Mesendoderm (in vitro differentiated cells): ENCODE results near the gene FGF1.

Source experiments
- DNase-seq: peaks from one replicate; pipeline ENCODE4 v3.0.0; 2013
- H2AK5ac ChIP-seq: 2 replicates; pipeline ENCODE4 v1.6.1; 2013; ENCODE audit warnings: low read length, inconsistent platforms
- H2BK120ac ChIP-seq: 2 replicates; pipeline ENCODE4 v1.6.1; 2013; ENCODE audit warnings: low read depth, mild to moderate bottlenecking, low read length, moderate library complexity, mixed read lengths
- H2BK15ac ChIP-seq: replicated peaks from 2 replicates; pipeline ENCODE4 v1.6.1; 2013; ENCODE audit warnings: low read depth, mild to moderate bottlenecking, moderate library complexity
- H2BK5ac ChIP-seq: 2 replicates; pipeline ENCODE4 v1.6.1; 2013; ENCODE audit warnings: low read length, inconsistent platforms
- H3K18ac ChIP-seq: 2 replicates; pipeline ENCODE4 v1.6.1; 2013; ENCODE audit warnings: mild to moderate bottlenecking, low read length, mixed read lengths
- H3K23ac ChIP-seq: one replicate; pipeline ENCODE4 v1.6.1; 2013; ENCODE audit warnings: low read length
- H3K27ac ChIP-seq: 2 replicates; pipeline ENCODE4 v1.5.1; 2013; ENCODE audit warnings: low read depth, mild to moderate bottlenecking, inconsistent platforms, low read length, moderate library complexity
- H3K27me3 ChIP-seq: 2 replicates; pipeline ENCODE4 v1.6.1; 2013; ENCODE audit warnings: low read length, control low read depth, mild to moderate bottlenecking, inconsistent platforms; ENCODE audit not compliant: insufficient read depth, poor library complexity
- H3K36me3 ChIP-seq: 2 replicates; pipeline ENCODE4 v1.6.1; 2013; ENCODE audit warnings: low read length, inconsistent platforms; ENCODE audit not compliant: control insufficient read depth, insufficient read depth
- H3K4ac ChIP-seq: one replicate; pipeline ENCODE4 v1.6.1; 2013; ENCODE audit warnings: low read depth, mild to moderate bottlenecking, low read length, moderate library complexity
- H3K4me1 ChIP-seq: 2 replicates; pipeline ENCODE4 v1.6.1; 2013; ENCODE audit warnings: low read depth, low read length, inconsistent platforms; ENCODE audit not compliant: control insufficient read depth
- H3K4me2 ChIP-seq: 2 replicates; pipeline ENCODE4 v1.6.1; 2013; ENCODE audit warnings: low read length
- H3K4me3 ChIP-seq: 2 replicates; pipeline ENCODE4 v1.5.1; 2013; ENCODE audit warnings: mild to moderate bottlenecking, low read length
- H3K56ac ChIP-seq: one replicate; pipeline ENCODE4 v1.6.1; 2013; ENCODE audit warnings: low read length
- H3K79me1 ChIP-seq: 2 replicates; pipeline ENCODE4 v1.6.1; 2013; ENCODE audit warnings: low read length, inconsistent platforms
- H3K79me2 ChIP-seq: 2 replicates; pipeline ENCODE4 v1.6.1; 2013; ENCODE audit warnings: mild to moderate bottlenecking, low read length; ENCODE audit not compliant: control insufficient read depth, insufficient read depth
- H3K9ac ChIP-seq: 2 replicates; pipeline ENCODE4 v1.6.1; 2013; ENCODE audit warnings: low read length, inconsistent platforms
- H4K5ac ChIP-seq: one replicate; pipeline ENCODE4 v1.6.1; 2013; ENCODE audit warnings: low read length
- H4K8ac ChIP-seq: one replicate; pipeline ENCODE4 v1.6.1; 2013; ENCODE audit warnings: low read depth, mild to moderate bottlenecking, control low read depth, low read length, moderate library complexity
- WGBS: extraction: QIAGEN DNeasy Blood & Tissue Kit; methylation state at CpG from one replicate; pipeline ENCODE4 v1.1.7; 2013; ENCODE audit warnings: low lambda C conversion rate, missing lambda C conversion rate; ENCODE audit not compliant: insufficient coverage; ENCODE audit errors: extremely low coverage; 5-methylcytosine and 5-hydroxymethylcytosine counted together

Gene FGF1

GRCh38 chr5:142589720-142590119 is 96.2 kb downstream of the FGF1 start:
- no peaks in the 10 kb centered on the region for H3K79me2 ChIP-seq
- DNase-seq = no peak
- H3K4me1 ChIP-seq = peaks cover 6% of the 10 kb centered on the region
- H3K4me2 ChIP-seq = no peak overlapping the region
- no peaks in the 10 kb centered on the region for H3K36me3 ChIP-seq
- H3K9ac ChIP-seq = no peak overlapping the region
- no peak overlapping the region for H3K23ac ChIP-seq
- H2BK120ac ChIP-seq = no peak overlapping the region
- no peak overlapping the region for H2AK5ac ChIP-seq
- no peaks in the 10 kb centered on the region for H3K27me3 ChIP-seq
- no peak overlapping the region for H2BK5ac ChIP-seq
- H3K4me3 ChIP-seq = no peak overlapping the region
- no CpG with 5 or more reads among the region's 1 CpG for WGBS
- no peak overlapping the region for H3K56ac ChIP-seq
- no peaks in the 10 kb centered on the region for H3K79me1 ChIP-seq
- H3K27ac ChIP-seq = no peak overlapping the region
- H3K4ac ChIP-seq = no peak overlapping the region
- peak overlapping the region; percentile 68 for H3K18ac ChIP-seq
- no peak overlapping the region for H4K5ac ChIP-seq
- H4K8ac ChIP-seq = no peak overlapping the region
- peak overlapping the region; percentile 74 for H2BK15ac ChIP-seq

DNA sequence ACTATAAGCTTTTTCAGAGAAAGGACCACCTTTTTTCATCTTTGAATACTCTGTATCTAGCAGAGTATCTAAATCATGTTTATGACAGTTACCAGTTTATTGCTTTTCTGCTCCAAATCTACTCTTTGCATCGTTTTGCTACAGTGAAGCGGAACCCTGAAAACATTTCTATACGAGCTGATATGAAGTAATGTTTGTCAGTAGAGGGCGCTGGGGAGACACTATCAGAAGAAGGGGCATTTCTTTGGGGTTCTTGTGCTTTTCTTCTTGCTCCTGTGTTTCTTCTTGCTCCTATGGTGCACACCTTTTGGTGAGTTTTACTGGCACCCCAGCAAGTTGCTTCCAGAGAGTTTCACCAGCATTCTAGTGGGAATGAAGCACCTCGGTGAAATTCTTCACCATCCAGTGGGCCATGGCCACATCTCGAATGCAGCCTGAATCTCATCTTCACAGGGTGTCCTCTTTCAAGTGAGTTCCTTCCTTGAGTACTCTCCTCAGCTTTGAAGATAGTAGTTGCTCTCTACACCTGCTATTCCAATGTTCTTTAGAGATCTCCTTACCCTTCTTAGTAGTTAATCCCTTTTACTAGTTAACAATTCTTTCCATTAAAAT is 98.4 kb downstream of the FGF1 start:
- Histone ChIP-seq H3K18ac (no peak overlapping the region), H3K4ac (no peak overlapping the region)
- peak; percentile 71 for DNase-seq

DNA sequence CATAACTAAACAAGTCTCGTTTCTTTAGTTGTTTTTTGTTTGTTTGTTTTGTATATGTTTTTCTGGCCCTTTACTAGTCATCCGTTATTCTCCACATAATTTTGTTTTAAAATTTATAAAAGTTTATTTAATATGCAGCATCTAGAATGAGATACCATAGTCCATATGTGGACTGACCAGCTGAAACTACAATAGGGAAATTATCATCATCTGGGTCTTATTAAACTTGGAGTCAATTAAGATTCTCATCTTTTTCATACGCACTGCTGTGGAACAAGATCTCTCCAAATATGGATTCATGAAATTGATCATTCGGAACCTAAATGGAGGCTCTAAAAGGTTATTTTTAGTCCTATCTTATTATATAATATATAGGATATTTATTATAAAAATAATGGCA is 99.3 kb downstream of the FGF1 start:
- peaks cover 6% of the 10 kb centered on the region for H3K4me1 ChIP-seq
- no peak overlapping the region for H3K27ac ChIP-seq
- H2BK5ac ChIP-seq = no peak overlapping the region
- H2BK120ac ChIP-seq = no peak overlapping the region
- H3K79me2 ChIP-seq = no peaks in the 10 kb centered on the region
- H2AK5ac ChIP-seq = no peak overlapping the region
- no peak overlapping the region for H2BK15ac ChIP-seq
- no peak overlapping the region for H3K4me2 ChIP-seq
- H3K4ac ChIP-seq = no peak overlapping the region
- H4K5ac ChIP-seq = no peak overlapping the region
- no peak overlapping the region for H3K18ac ChIP-seq
- WGBS = no CpG with 5 or more reads among the region's 4 CpGs
- H3K9ac ChIP-seq = no peak overlapping the region
- H3K4me3 ChIP-seq = no peak overlapping the region
- no peak for DNase-seq
- no peaks in the 10 kb centered on the region for H3K36me3 ChIP-seq
- H4K8ac ChIP-seq = no peak overlapping the region
- no peaks in the 10 kb centered on the region for H3K27me3 ChIP-seq
- no peak overlapping the region for H3K23ac ChIP-seq
- H3K79me1 ChIP-seq = no peaks in the 10 kb centered on the region
- no peak overlapping the region for H3K56ac ChIP-seq

More for the DNA sequence above, 98.4 kb downstream of the FGF1 start:
- peaks cover 6% of the 10 kb centered on the region for H3K4me1 ChIP-seq
- H3K27me3 ChIP-seq = no peaks in the 10 kb centered on the region
- no peak overlapping the region for H2BK5ac ChIP-seq
- H3K79me2 ChIP-seq = no peaks in the 10 kb centered on the region
- H3K27ac ChIP-seq = no peak overlapping the region
- H2BK15ac ChIP-seq = no peak overlapping the region
- no peak overlapping the region for H3K4me3 ChIP-seq
- H3K56ac ChIP-seq = no peak overlapping the region
- no peak overlapping the region for H2BK120ac ChIP-seq
- H3K4me2 ChIP-seq = no peak overlapping the region
- no CpG with 5 or more reads among the region's 6 CpGs for WGBS
- H3K36me3 ChIP-seq = no peaks in the 10 kb centered on the region
- no peak overlapping the region for H4K5ac ChIP-seq
- no peak overlapping the region for H2AK5ac ChIP-seq
- no peak overlapping the region for H3K9ac ChIP-seq
- no peak overlapping the region for H3K23ac ChIP-seq
- no peaks in the 10 kb centered on the region for H3K79me1 ChIP-seq
- no peak overlapping the region for H4K8ac ChIP-seq

DNA sequence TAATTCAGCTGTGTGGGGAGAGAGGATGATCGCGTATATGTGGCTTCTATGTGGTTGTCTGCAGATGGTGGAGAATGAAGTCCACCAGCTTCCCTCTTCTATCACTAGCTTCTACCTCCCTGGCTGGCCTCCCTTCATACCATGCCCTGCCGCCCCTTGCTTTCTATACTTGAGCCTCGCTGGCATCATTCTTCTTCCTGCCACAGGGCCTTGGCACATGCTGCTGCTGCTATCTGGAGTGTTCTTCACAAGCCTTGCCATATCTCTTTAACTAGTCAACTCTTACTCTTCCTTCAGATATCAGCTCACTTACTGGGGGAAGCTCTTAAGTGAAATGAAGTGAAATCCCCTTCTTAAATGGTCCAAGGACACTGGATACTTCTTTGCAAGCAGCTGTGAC is 100.4 kb downstream of the FGF1 start:
- Histone ChIP-seq H4K8ac (no peak overlapping the region), H2BK15ac (no peak overlapping the region), H3K9ac (no peak overlapping the region), H3K27me3 (no peaks in the 10 kb centered on the region), H3K4ac (no peak overlapping the region), H2AK5ac (no peak overlapping the region), H3K4me2 (no peak overlapping the region), H3K56ac (no peak overlapping the region), H3K4me1 (peaks cover under 1% of the 10 kb centered on the region), H2BK5ac (no peak overlapping the region), H3K79me1 (no peaks in the 10 kb centered on the region), H3K27ac (no peak overlapping the region), H4K5ac (no peak overlapping the region), H3K18ac (no peak overlapping the region), H3K36me3 (no peaks in the 10 kb centered on the region), H3K23ac (no peak overlapping the region), H2BK120ac (no peak overlapping the region), H3K79me2 (no peaks in the 10 kb centered on the region), H3K4me3 (no peak overlapping the region)
- no CpG with 5 or more reads among the region's 4 CpGs for WGBS
- DNase-seq = no peak

- H3K9ac ChIP-seq = no peak overlapping the region
- no peak overlapping the region for H3K4ac ChIP-seq
- H3K79me1 ChIP-seq = no peaks in the 10 kb centered on the region
- H2BK5ac ChIP-seq = no peak overlapping the region
- no peak overlapping the region for H3K18ac ChIP-seq
- no peak for DNase-seq
- no peak overlapping the region for H3K4me3 ChIP-seq
- no peaks in the 10 kb centered on the region for H3K36me3 ChIP-seq
- no peak overlapping the region for H4K8ac ChIP-seq
- no peak overlapping the region for H3K56ac ChIP-seq
- no peak overlapping the region for H2AK5ac ChIP-seq
- H4K5ac ChIP-seq = no peak overlapping the region
- H2BK15ac ChIP-seq = no peak overlapping the region
- WGBS = no CpG with 5 or more reads among the region's 1 CpG
- no peak overlapping the region for H3K4me2 ChIP-seq
- H2BK120ac ChIP-seq = no peak overlapping the region
- no peak overlapping the region for H3K27ac ChIP-seq
- no peaks in the 10 kb centered on the region for H3K27me3 ChIP-seq
- H3K4me1 ChIP-seq = no peaks in the 10 kb centered on the region
- H3K79me2 ChIP-seq = no peaks in the 10 kb centered on the region
- H3K23ac ChIP-seq = no peak overlapping the region
Observed at GRCh38 chr5:142584891-142585290, 101.0 kb downstream of the FGF1 start.

- Histone ChIP-seq H3K4ac (no peak overlapping the region), H3K27me3 (no peaks in the 10 kb centered on the region), H2BK15ac (no peak overlapping the region), H3K4me1 (no peaks in the 10 kb centered on the region), H4K8ac (no peak overlapping the region), H2BK120ac (no peak overlapping the region), H3K4me3 (no peak overlapping the region), H3K18ac (no peak overlapping the region), H3K9ac (no peak overlapping the region), H2AK5ac (no peak overlapping the region), H3K79me1 (no peaks in the 10 kb centered on the region), H3K56ac (no peak overlapping the region), H3K23ac (no peak overlapping the region), H3K36me3 (no peaks in the 10 kb centered on the region), H3K79me2 (no peaks in the 10 kb centered on the region), H4K5ac (no peak overlapping the region), H3K27ac (no peak overlapping the region), H3K4me2 (no peak overlapping the region), H2BK5ac (no peak overlapping the region)
- WGBS = no CpG with 5 or more reads among the region's 3 CpGs
- no peak for DNase-seq
Observed at GRCh38 chr5:142578161-142578830, 107.6 kb downstream of the FGF1 start.
